ENCODE results near the gene KLHL40. TPM values are rescaled to one million over a fixed set of nuclear protein-coding genes. Genes with fewer than 3 reads are reported as not detected.

Gene KLHL40
- total RNA-seq, 1 donor from 2014 or later: not detected

GRCh38 chr3:42697289-42698051, 12.1 kb downstream of the KLHL40 start:
- Mint-ChIP-seq H3K9me3 (ENCODE audit: unreplicated experiment) (no peaks in the 10 kb centered on the region), H3K4me1 (ENCODE audit: low read depth, unreplicated experiment) (no peaks in the 10 kb centered on the region), H3K27me3 (ENCODE audit: low read depth, unreplicated experiment) (peaks cover 9% of the 10 kb centered on the region), H3K36me3 (ENCODE audit: low read depth, unreplicated experiment) (no peaks in the 10 kb centered on the region), H3K27ac (ENCODE audit: unreplicated experiment) (no peak overlapping the region), H3K4me3 (ENCODE audit: unreplicated experiment) (no peak overlapping the region)
- H3K9me3 ChIP-seq (ENCODE audit: insufficient read depth, low read depth, low read length): no peaks in the 10 kb centered on the region
- H3K4me3 ChIP-seq (ENCODE audit: insufficient read depth, low read depth, low read length): no peak overlapping the region
- H4K20me1 ChIP-seq (ENCODE audit: insufficient read depth, low read length): no peaks in the 10 kb centered on the region
- no peak overlapping the region for H2AFZ ChIP-seq (ENCODE audit: low read depth, low read length)
- TF ChIP-seq EZH2 (IDR thresholded peaks at IDR 0.05; ENCODE audit: insufficient read depth, low read length) (no peak), CTCF (IDR thresholded peaks at IDR 0.05; ENCODE audit: insufficient read depth, low read depth, low read length) (no peak)
- H3K36me3 ChIP-seq (ENCODE audit: insufficient read depth, low read length): no peaks in the 10 kb centered on the region
- FAIRE-seq (no peak), DNase-seq (ENCODE audit: low read depth) (no peak)
- H3K9ac ChIP-seq (ENCODE audit: low read length): no peak overlapping the region
- H3K27ac ChIP-seq (ENCODE audit: low read depth, low read length): no peak overlapping the region
- H3K27me3 ChIP-seq (ENCODE audit: insufficient read depth, low read length): peaks cover 18% of the 10 kb centered on the region
- no peaks in the 10 kb centered on the region for H3K4me1 ChIP-seq (ENCODE audit: insufficient read depth, low read length)
- H3K79me2 ChIP-seq (ENCODE audit: insufficient read depth, low read length): no peaks in the 10 kb centered on the region
- H3K4me2 ChIP-seq (ENCODE audit: low read length): no peak overlapping the region

DNA sequence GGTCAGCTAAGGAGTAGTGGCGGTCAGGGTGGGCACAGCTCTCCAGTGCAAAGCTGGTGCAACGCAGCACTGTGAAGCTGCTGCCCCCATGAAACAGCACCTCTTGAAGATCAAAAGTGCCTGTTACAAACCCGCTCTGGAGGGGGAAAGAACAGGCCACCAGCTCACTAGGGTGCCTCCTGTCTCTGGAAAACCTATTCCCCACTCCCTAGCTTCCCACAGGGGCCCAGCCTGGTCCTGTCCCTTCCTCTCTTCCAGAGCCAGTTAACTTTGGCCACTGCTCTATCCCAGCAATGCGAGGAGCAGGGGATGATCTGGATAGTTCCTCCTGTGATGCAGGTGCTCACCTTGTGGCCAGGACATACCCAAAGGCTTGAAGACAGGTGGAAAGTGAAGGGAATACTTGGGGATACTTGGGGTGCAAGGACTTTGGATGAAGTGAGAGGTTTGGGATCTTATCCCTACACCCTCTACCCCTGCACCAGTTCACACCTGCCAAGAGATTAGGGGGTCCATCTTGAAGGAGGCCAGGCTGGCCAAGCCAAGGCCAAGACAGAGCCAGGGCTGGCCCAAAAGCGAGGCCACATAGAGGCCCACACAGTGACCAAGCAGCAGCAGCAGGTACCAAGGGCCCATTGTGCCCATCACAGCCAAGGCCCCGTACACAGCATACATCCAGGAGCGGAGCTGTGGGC, 13.0 kb downstream of the KLHL40 start:
- no peaks in the 10 kb centered on the region for H3K36me3 ChIP-seq (ENCODE audit: insufficient read depth, low read length)
- FAIRE-seq: no peak

More for the DNA sequence above, 13.0 kb downstream of the KLHL40 start:
- no peaks in the 10 kb centered on the region for H3K36me3 Mint-ChIP-seq (ENCODE audit: low read depth, unreplicated experiment)
- H3K9ac ChIP-seq (ENCODE audit: low read length): no peak overlapping the region
- no peak overlapping the region for H3K4me2 ChIP-seq (ENCODE audit: low read length)
- peaks cover 18% of the 10 kb centered on the region for H3K27me3 ChIP-seq (ENCODE audit: insufficient read depth, low read length)
- H3K27ac ChIP-seq (ENCODE audit: low read depth, low read length): no peak overlapping the region
- peaks cover 13% of the 10 kb centered on the region for H3K27me3 Mint-ChIP-seq (ENCODE audit: low read depth, unreplicated experiment)
- H4K20me1 ChIP-seq (ENCODE audit: insufficient read depth, low read length): no peaks in the 10 kb centered on the region
- no peak for DNase-seq (ENCODE audit: low read depth)
- no peak overlapping the region for H2AFZ ChIP-seq (ENCODE audit: low read depth, low read length)
- H3K27ac Mint-ChIP-seq (ENCODE audit: unreplicated experiment): no peak overlapping the region
- no peaks in the 10 kb centered on the region for H3K9me3 Mint-ChIP-seq (ENCODE audit: unreplicated experiment)
- H3K9me3 ChIP-seq (ENCODE audit: insufficient read depth, low read depth, low read length): no peaks in the 10 kb centered on the region
- no peak overlapping the region for H3K4me3 Mint-ChIP-seq (ENCODE audit: unreplicated experiment)
- no peaks in the 10 kb centered on the region for H3K4me1 Mint-ChIP-seq (ENCODE audit: low read depth, unreplicated experiment)
- H3K4me3 ChIP-seq (ENCODE audit: insufficient read depth, low read depth, low read length): no peak overlapping the region
- H3K79me2 ChIP-seq (ENCODE audit: insufficient read depth, low read length): no peaks in the 10 kb centered on the region
- no peak for TF ChIP-seq EZH2 (IDR thresholded peaks at IDR 0.05; ENCODE audit: insufficient read depth, low read length)
- TF ChIP-seq CTCF (IDR thresholded peaks at IDR 0.05; ENCODE audit: insufficient read depth, low read depth, low read length): no peak
- no peaks in the 10 kb centered on the region for H3K4me1 ChIP-seq (ENCODE audit: insufficient read depth, low read length)
